H9 (cell line): ENCODE data around the gene PKD1. TPM values are rescaled to one million over a fixed set of nuclear protein-coding genes. Genes with fewer than 3 reads are reported as not detected.

Source experiments
- DNase-seq: peaks from one replicate; pipeline ENCODE4 v3.0.0-alpha.2; 2017
- H2AFZ ChIP-seq: one replicate; pipeline ENCODE4 v1.6.1; 2013; ENCODE audit warnings: mild to moderate bottlenecking, low read length, control low read depth, moderate library complexity
- H2AK5ac ChIP-seq: 2 replicates; pipeline ENCODE4 v1.6.1; 2013; ENCODE audit warnings: low read length, control low read depth, mixed read lengths; ENCODE audit not compliant: insufficient read length
- H2BK120ac ChIP-seq: one replicate; pipeline ENCODE4 v1.6.1; 2013; ENCODE audit warnings: low read depth, mild to moderate bottlenecking, low read length, control low read depth, inconsistent platforms; ENCODE audit not compliant: poor library complexity, severe bottlenecking
- H2BK12ac ChIP-seq: 2 replicates; pipeline ENCODE4 v1.6.1; 2013; ENCODE audit warnings: low read length, control low read depth, mixed read lengths, low read depth; ENCODE audit not compliant: insufficient read length
- H2BK15ac ChIP-seq: 2 replicates; pipeline ENCODE4 v1.6.1; 2013; ENCODE audit warnings: low read depth, low read length, control low read depth
- H2BK20ac ChIP-seq: one replicate; pipeline ENCODE4 v1.6.1; 2013; ENCODE audit warnings: low read depth, mild to moderate bottlenecking, low read length, control low read depth, inconsistent platforms; ENCODE audit not compliant: poor library complexity, severe bottlenecking
- H2BK5ac ChIP-seq: 2 replicates; pipeline ENCODE4 v1.6.1; 2013; ENCODE audit warnings: low read length, control low read depth, mixed read lengths; ENCODE audit not compliant: insufficient read length
- H3K14ac ChIP-seq: 2 replicates; pipeline ENCODE4 v1.6.1; 2013; ENCODE audit warnings: low read length, control low read depth; ENCODE audit not compliant: insufficient read depth
- H3K18ac ChIP-seq: 2 replicates; pipeline ENCODE4 v1.6.1; 2013; ENCODE audit warnings: low read depth, mild to moderate bottlenecking, mixed read lengths, low read length, control low read depth; ENCODE audit not compliant: insufficient read length
- H3K23ac ChIP-seq: 2 replicates; pipeline ENCODE4 v1.6.1; 2013; ENCODE audit warnings: low read length, control low read depth, mixed read lengths, low read depth; ENCODE audit not compliant: insufficient read length
- H3K23me2 ChIP-seq: 2 replicates; pipeline ENCODE4 v1.6.1; 2013; ENCODE audit warnings: low read depth, mild to moderate bottlenecking, mixed read lengths, low read length, control low read depth; ENCODE audit not compliant: insufficient read length, poor library complexity, severe bottlenecking
- H3K27ac ChIP-seq: 2 replicates; pipeline ENCODE4 v1.5.1; 2013; ENCODE audit warnings: low read length, control low read depth, mixed read lengths, low read depth; ENCODE audit not compliant: insufficient read length
- H3K27me3 ChIP-seq: 2 replicates; pipeline ENCODE4 v1.6.1; 2013; ENCODE audit warnings: low read length, control low read depth, inconsistent platforms; ENCODE audit not compliant: insufficient read depth
- H3K4ac ChIP-seq: 2 replicates; pipeline ENCODE4 v1.6.1; 2013; ENCODE audit warnings: low read depth, mild to moderate bottlenecking, control low read depth, inconsistent platforms, low read length, moderate library complexity
- H3K4me1 ChIP-seq: 2 replicates; pipeline ENCODE4 v1.6.1; 2013; ENCODE audit warnings: low read length, control low read depth, inconsistent platforms; ENCODE audit not compliant: insufficient read depth
- H3K4me2 ChIP-seq: 2 replicates; pipeline ENCODE4 v1.6.1; 2013; ENCODE audit warnings: low read length, control low read depth, mixed read lengths; ENCODE audit not compliant: insufficient read length, insufficient read depth
- H3K56ac ChIP-seq: 2 replicates; pipeline ENCODE4 v1.6.1; 2013; ENCODE audit warnings: low read depth, mild to moderate bottlenecking, mixed read lengths, low read length, control low read depth; ENCODE audit not compliant: insufficient read length
- H3K79me1 ChIP-seq: 2 replicates; pipeline ENCODE4 v1.6.1; 2013; ENCODE audit warnings: low read depth, mild to moderate bottlenecking, moderate library complexity, low read length, control low read depth, inconsistent platforms; ENCODE audit not compliant: insufficient read depth, poor library complexity, severe bottlenecking
- H3K79me2 ChIP-seq: 2 replicates; pipeline ENCODE4 v1.6.1; 2013; ENCODE audit warnings: low read length, control low read depth, inconsistent platforms; ENCODE audit not compliant: insufficient read depth
- H3K9ac ChIP-seq: 2 replicates; pipeline ENCODE4 v1.6.1; 2013; ENCODE audit warnings: low read length, control low read depth, mixed read lengths; ENCODE audit not compliant: insufficient read length; ENCODE audit errors: extremely low read depth
- H3K9me3 ChIP-seq: one replicate; pipeline ENCODE4 v1.6.1; 2013; ENCODE audit warnings: low read depth, low read length, inconsistent platforms; ENCODE audit not compliant: control insufficient read depth
- H3T11ph ChIP-seq: one replicate; pipeline ENCODE4 v1.6.1; 2013; ENCODE audit warnings: mild to moderate bottlenecking, low read length, control low read depth, inconsistent platforms
- H4K20me1 ChIP-seq: one replicate; pipeline ENCODE4 v1.6.1; 2013; ENCODE audit not compliant: control insufficient read depth, insufficient read length, insufficient read depth
- H4K5ac ChIP-seq: 2 replicates; pipeline ENCODE4 v1.6.1; 2013; ENCODE audit warnings: low read depth, mild to moderate bottlenecking, mixed read lengths, low read length, control low read depth; ENCODE audit not compliant: insufficient read length
- H4K8ac ChIP-seq: replicated peaks from 2 replicates; pipeline ENCODE4 v1.6.1; 2013; ENCODE audit warnings: low read length, control low read depth, mixed read lengths, low read depth; ENCODE audit not compliant: insufficient read length
- H4K91ac ChIP-seq: 2 replicates; pipeline ENCODE4 v1.6.1; 2013; ENCODE audit warnings: low read depth, mild to moderate bottlenecking, moderate library complexity, mixed read lengths, low read length, control low read depth; ENCODE audit not compliant: insufficient read length
- H3K27ac Mint-ChIP-seq, 3 experiments: 2 replicates in 2 of 3; 3 replicates in 1 of 3; pipeline ENCODE4 v1.8.0; 2020 to 2021; ENCODE audit warnings: mixed read lengths in 3 of 3, mild to moderate bottlenecking in 1 of 3, moderate library complexity in 1 of 3
- H3K27me3 Mint-ChIP-seq: 2 replicates; pipeline ENCODE4 v1.8.0; 2021; ENCODE audit warnings: low read depth, mild to moderate bottlenecking, moderate library complexity, mixed read lengths
- H3K36me3 Mint-ChIP-seq, 3 experiments: 2 replicates in 2 of 3; 3 replicates in 1 of 3; pipeline ENCODE4 v1.8.0; 2020 to 2021; ENCODE audit warnings: low read depth in 3 of 3, mixed read lengths in 3 of 3; ENCODE audit not compliant: insufficient read depth in 1 of 3
- H3K4me1 Mint-ChIP-seq, 2 experiments: 2 replicates each; pipeline ENCODE4 v1.8.0; 2020; ENCODE audit warnings: mixed read lengths in 2 of 2
- H3K4me3 Mint-ChIP-seq, 2 experiments: 2 replicates in 1 of 2; 3 replicates in 1 of 2; pipeline ENCODE4 v1.8.0; 2020 to 2021; ENCODE audit warnings: mild to moderate bottlenecking in 2 of 2, mixed read lengths in 2 of 2, moderate library complexity in 1 of 2
- H3K9me3 Mint-ChIP-seq, 2 experiments: 2 replicates in 1 of 2; 3 replicates in 1 of 2; pipeline ENCODE4 v1.8.0; 2020; ENCODE audit warnings: mild to moderate bottlenecking in 2 of 2, mixed read lengths in 2 of 2, moderate library complexity in 1 of 2
- CTCF ChIP-seq: fragments of 200-600 bp; sonication (generic); conservative IDR thresholded peaks from 3 replicates; pipeline ENCODE4 v1.8.0; 2021; ENCODE audit warnings: antibody characterized with exemption, mild to moderate bottlenecking
- WGBS: extraction: QIAGEN DNeasy Blood & Tissue Kit; methylation state at CpG from one replicate; pipeline ENCODE4 v1.1.7; 2013; ENCODE audit warnings: missing lambda C conversion rate, low lambda C conversion rate, mixed read lengths; ENCODE audit not compliant: insufficient read length; ENCODE audit errors: extremely low coverage; 5-methylcytosine and 5-hydroxymethylcytosine counted together
- total RNA-seq: library from RNA; stranded (reverse); gene quantifications from 2 replicates; pipeline ENCODE4 v1.2.1, GENCODE V29; 2021

The PKD1 gene
- total RNA-seq, 1 experiment from 2014 or later = 88.0 TPM

- H2AFZ ChIP-seq = no peak overlapping the region
- no CpG with 5 or more reads among the region's 49 CpGs for WGBS
- H3K4me1 ChIP-seq = no peaks in the 10 kb centered on the region
- H3K27ac Mint-ChIP-seq = no peak overlapping the region
- H4K5ac ChIP-seq = no peak overlapping the region
- no peaks in the 10 kb centered on the region for H3K27me3 Mint-ChIP-seq
- H3K23ac ChIP-seq = no peak overlapping the region
- no peak overlapping the region for H3K56ac ChIP-seq
- peak overlapping the region; percentile 13 for H3K4me2 ChIP-seq
- no peak for TF ChIP-seq CTCF
- H3K79me1 ChIP-seq = no peaks in the 10 kb centered on the region
- no peak overlapping the region for H3T11ph ChIP-seq
- peak; percentile 50 for DNase-seq
- no peak overlapping the region for H4K91ac ChIP-seq
- H3K9ac ChIP-seq = no peak overlapping the region
- no peak overlapping the region for H2BK5ac ChIP-seq
- H2BK12ac ChIP-seq = no peak overlapping the region
- H3K4me1 Mint-ChIP-seq = no peaks in the 10 kb centered on the region
- no peak overlapping the region for H3K4ac ChIP-seq
- H4K20me1 ChIP-seq = no peaks in the 10 kb centered on the region
- H3K79me2 ChIP-seq = no peaks in the 10 kb centered on the region
- H3K36me3 Mint-ChIP-seq = peaks cover 0 to 30% (median 22%) of the 10 kb centered on the region in 3 experiments; a peak in 6 of 7 replicates
- no peak overlapping the region for H2AK5ac ChIP-seq
- no peak overlapping the region for H4K8ac ChIP-seq
- H3K27me3 ChIP-seq = no peaks in the 10 kb centered on the region
- no peak overlapping the region for H2BK20ac ChIP-seq
- H2BK120ac ChIP-seq = no peak overlapping the region
- H3K9me3 ChIP-seq = no peaks in the 10 kb centered on the region
- H3K4me3 Mint-ChIP-seq = peak overlapping the region; percentile 44 to 60; a peak in 4 of 5 replicates
- H3K18ac ChIP-seq = no peak overlapping the region
- no peak overlapping the region for H2BK15ac ChIP-seq
- no peaks in the 10 kb centered on the region for H3K23me2 ChIP-seq
- H3K14ac ChIP-seq = peak overlapping the region; percentile 9; the same call in 1 of the 2 replicates
- no peak overlapping the region for H3K27ac ChIP-seq
- no peaks in the 10 kb centered on the region for H3K9me3 Mint-ChIP-seq
Observed at GRCh38 chr16:2091547-2092255, 44.0 kb downstream of the PKD1 start.
